ENCODE measurements around the gene RIC3. TPM values are rescaled to one million over a fixed set of nuclear protein-coding genes. Genes with fewer than 3 reads are reported as not detected.

RIC3 gene
- total RNA-seq, 1 experiment from 2014 or later = 0.38 TPM

- no peak overlapping the region for H3K27ac Mint-ChIP-seq (ENCODE audit: unreplicated experiment)
Observed at GRCh38 chr11:8096575-8096974, 72.2 kb downstream of the RIC3 start.

GRCh38 chr11:8095806-8096522 is 72.9 kb downstream of the RIC3 start:
- intact Hi-C loops (cut with micrococcal nuclease; ENCODE audit: unreplicated experiment) = loop anchor here (10.0 kb wide), 1 partner anchor 421 kb away; the partner anchor contains the start of gene CYB5R2
- Mint-ChIP-seq H3K4me1 (ENCODE audit: low read depth, unreplicated experiment) (no peaks in the 10 kb centered on the region), H3K27me3 (ENCODE audit: unreplicated experiment) (peaks cover 13% of the 10 kb centered on the region), H3K36me3 (ENCODE audit: insufficient read depth, unreplicated experiment) (no peaks in the 10 kb centered on the region), H3K27ac (ENCODE audit: unreplicated experiment) (no peak overlapping the region), H3K9me3 (ENCODE audit: low read depth, unreplicated experiment) (no peaks in the 10 kb centered on the region), H3K4me3 (ENCODE audit: low read depth, unreplicated experiment) (no peak overlapping the region)
- CTCF ChIA-PET = no interaction called here
- no peak for TF ChIP-seq CTCF (IDR thresholded peaks at IDR 0.05; ENCODE audit: unreplicated experiment)
- DNase-seq = no peak
- BruUV-seq (replicated peaks) = no TSS peak

More at GRCh38 chr11:8096575-8096974, 72.2 kb downstream of the RIC3 start:
- BruUV-seq (replicated peaks) = no TSS peak
- Mint-ChIP-seq H3K4me3 (ENCODE audit: low read depth, unreplicated experiment) (no peak overlapping the region), H3K4me1 (ENCODE audit: low read depth, unreplicated experiment) (no peaks in the 10 kb centered on the region), H3K36me3 (ENCODE audit: insufficient read depth, unreplicated experiment) (no peaks in the 10 kb centered on the region), H3K9me3 (ENCODE audit: low read depth, unreplicated experiment) (no peaks in the 10 kb centered on the region), H3K27me3 (ENCODE audit: unreplicated experiment) (peaks cover 13% of the 10 kb centered on the region)
- no peak for DNase-seq
- CTCF ChIA-PET = interaction anchor here (0.6 kb wide), 1 partner anchor 62 kb away, joined by 3 read pairs; no protein-coding TSS in a partner anchor
- intact Hi-C loops (cut with micrococcal nuclease; ENCODE audit: unreplicated experiment) = loop anchor here (10.0 kb wide), 1 partner anchor 422 kb away; the partner anchor contains the start of gene CYB5R2
- TF ChIP-seq CTCF (IDR thresholded peaks at IDR 0.05; ENCODE audit: unreplicated experiment) = no peak

- Mint-ChIP-seq H3K4me1 (ENCODE audit: low read depth, unreplicated experiment) (no peaks in the 10 kb centered on the region), H3K36me3 (ENCODE audit: insufficient read depth, unreplicated experiment) (no peaks in the 10 kb centered on the region), H3K4me3 (ENCODE audit: low read depth, unreplicated experiment) (no peak overlapping the region), H3K27ac (ENCODE audit: unreplicated experiment) (no peak overlapping the region), H3K27me3 (ENCODE audit: unreplicated experiment) (peaks cover 10% of the 10 kb centered on the region), H3K9me3 (ENCODE audit: low read depth, unreplicated experiment) (no peaks in the 10 kb centered on the region)
- DNase-seq = no peak
- BruUV-seq (replicated peaks) = no TSS peak
- intact Hi-C loops (cut with micrococcal nuclease; ENCODE audit: unreplicated experiment) = loop anchor here (10.0 kb wide), 1 partner anchor 421 kb away; the partner anchor contains the start of gene CYB5R2
- no peak for TF ChIP-seq CTCF (IDR thresholded peaks at IDR 0.05; ENCODE audit: unreplicated experiment)
- CTCF ChIA-PET = no interaction called here
Observed at GRCh38 chr11:8095371-8095770, 73.5 kb downstream of the RIC3 start.

GRCh38 chr11:8094656-8095055 is 74.2 kb downstream of the RIC3 start:
- Mint-ChIP-seq H3K9me3 (ENCODE audit: low read depth, unreplicated experiment) (no peaks in the 10 kb centered on the region), H3K4me3 (ENCODE audit: low read depth, unreplicated experiment) (no peak overlapping the region), H3K27ac (ENCODE audit: unreplicated experiment) (no peak overlapping the region), H3K4me1 (ENCODE audit: low read depth, unreplicated experiment) (no peaks in the 10 kb centered on the region), H3K36me3 (ENCODE audit: insufficient read depth, unreplicated experiment) (no peaks in the 10 kb centered on the region), H3K27me3 (ENCODE audit: unreplicated experiment) (peaks cover 3% of the 10 kb centered on the region)
- BruUV-seq (replicated peaks) = no TSS peak
- TF ChIP-seq CTCF (IDR thresholded peaks at IDR 0.05; ENCODE audit: unreplicated experiment) = no peak
- CTCF ChIA-PET = no interaction called here
- intact Hi-C loops (cut with micrococcal nuclease; ENCODE audit: unreplicated experiment) = loop anchor here (5.0 to 10.0 kb wide), 2 partner anchors 202 to 420 kb away; partner anchors contain the start of gene CYB5R2
- DNase-seq = no peak
